NCI-H1436 (cell line): ENCODE data around the gene PRKCH.

Experiments used
- DNase-seq: peaks from one replicate; lab custom pipeline; 2025; lab: John Stamatoyannopoulos, UW

The PRKCH gene

GRCh38 chr14:61569812-61570548 is 248.6 kb downstream of the PRKCH start:
- peak; percentile 12 for DNase-seq

GRCh38 chr14:61570549-61571290 is 249.3 kb downstream of the PRKCH start:
- no peak for DNase-seq

GRCh38 chr14:61571917-61572316 is 250.5 kb downstream of the PRKCH start:
- DNase-seq, result no peak

GRCh38 chr14:61573321-61573720 is 251.9 kb downstream of the PRKCH start:
- no peak for DNase-seq

- DNase-seq, result no peak
Measured at GRCh38 chr14:61573748-61574513, 252.6 kb downstream of the PRKCH start.

- no peak for DNase-seq
Measured at GRCh38 chr14:61574514-61574807, 253.1 kb downstream of the PRKCH start.

GRCh38 chr14:61575126-61575525 is 253.7 kb downstream of the PRKCH start:
- DNase-seq, result no peak

- no peak for DNase-seq
Measured at GRCh38 chr14:61575551-61576150, 254.3 kb downstream of the PRKCH start.

- DNase-seq, result no peak
Measured at GRCh38 chr14:61577506-61577931, 256.1 kb downstream of the PRKCH start.

- DNase-seq, result no peak
Measured at GRCh38 chr14:61578745-61579144, 257.4 kb downstream of the PRKCH start.

- no peak for DNase-seq
Measured at GRCh38 chr14:61581340-61581739, 260.0 kb downstream of the PRKCH start.

GRCh38 chr14:61581955-61582615 is 260.7 kb downstream of the PRKCH start:
- no peak for DNase-seq

- no peak for DNase-seq
Measured at GRCh38 chr14:61582815-61583214, 261.4 kb downstream of the PRKCH start.

GRCh38 chr14:61584331-61584741 is 263.0 kb downstream of the PRKCH start:
- DNase-seq, result no peak

GRCh38 chr14:61585598-61586543 is 264.5 kb downstream of the PRKCH start:
- DNase-seq, result no peak

- DNase-seq, result no peak
Measured at GRCh38 chr14:61586544-61587055, 265.2 kb downstream of the PRKCH start.

- DNase-seq, result no peak
Measured at GRCh38 chr14:61587081-61587713, 265.8 kb downstream of the PRKCH start.

GRCh38 chr14:61588419-61588901 is 267.1 kb downstream of the PRKCH start:
- DNase-seq, result peak; percentile 67

GRCh38 chr14:61589691-61590581 is 268.6 kb downstream of the PRKCH start:
- no peak for DNase-seq
